HL-60/S4 treated with retinoic acid at 250 ng/mL for 4 days and 3 days (cell line): ENCODE results near the gene CSNK1E.

Source experiments
- in situ Hi-C: fragments of 300-500 bp; cut with MboI; formaldehyde crosslinking; loops from 2 replicates; pipeline ENCODE4 v1.7.0; 2022; ENCODE audit warnings: low sequenced_read_pairs

Gene CSNK1E

GRCh38 chr22:38335077-38335476 is 17.8 kb upstream of the CSNK1E start:
- in situ Hi-C loops = no loop called here

- in situ Hi-C loops = no loop called here
These were observed 10.6 kb upstream of the CSNK1E start for GRCh38 chr22:38327805-38328204.

GRCh38 chr22:38327396-38327795 is 10.2 kb upstream of the CSNK1E start:
- in situ Hi-C loops = no loop called here

- in situ Hi-C loops = no loop called here
These were observed 8.4 kb upstream of the CSNK1E start for GRCh38 chr22:38325587-38325986.

- in situ Hi-C loops = no loop called here
These were observed 3.6 kb upstream of the CSNK1E start for GRCh38 chr22:38320605-38321402.

- in situ Hi-C loops = no loop called here
These were observed 1.9 kb upstream of the CSNK1E start for GRCh38 chr22:38318792-38319773.

GRCh38 chr22:38317995-38318715 is 922 bp upstream of the CSNK1E start:
- in situ Hi-C loops = no loop called here

- in situ Hi-C loops = no loop called here
These were observed 690 bp downstream of the CSNK1E start for GRCh38 chr22:38316364-38317121.

GRCh38 chr22:38315823-38316363 is 1.3 kb downstream of the CSNK1E start:
- in situ Hi-C loops = no loop called here

- in situ Hi-C loops = no loop called here
These were observed 2.1 kb downstream of the CSNK1E start for GRCh38 chr22:38314933-38315822.

- in situ Hi-C loops = no loop called here
These were observed 2.9 kb downstream of the CSNK1E start for GRCh38 chr22:38314051-38314932.

GRCh38 chr22:38313384-38313955 is 3.8 kb downstream of the CSNK1E start:
- in situ Hi-C loops = no loop called here

- in situ Hi-C loops = no loop called here
These were observed 4.9 kb downstream of the CSNK1E start for GRCh38 chr22:38312261-38312800.

- in situ Hi-C loops = no loop called here
These were observed 6.0 kb downstream of the CSNK1E start for GRCh38 chr22:38311323-38311620.

- in situ Hi-C loops = no loop called here
These were observed 6.5 kb downstream of the CSNK1E start for GRCh38 chr22:38310518-38311322.

GRCh38 chr22:38309614-38310517 is 7.4 kb downstream of the CSNK1E start:
- in situ Hi-C loops = no loop called here
